IPS-NIHi11 (cell line): ENCODE measurements around the gene IQGAP3.

ENCODE experiments used
- DNase-seq: peaks from one replicate; pipeline ENCODE4 v3.0.0; 2012; ENCODE audit warnings: mixed read lengths, low spot score

IQGAP3 gene

DNA sequence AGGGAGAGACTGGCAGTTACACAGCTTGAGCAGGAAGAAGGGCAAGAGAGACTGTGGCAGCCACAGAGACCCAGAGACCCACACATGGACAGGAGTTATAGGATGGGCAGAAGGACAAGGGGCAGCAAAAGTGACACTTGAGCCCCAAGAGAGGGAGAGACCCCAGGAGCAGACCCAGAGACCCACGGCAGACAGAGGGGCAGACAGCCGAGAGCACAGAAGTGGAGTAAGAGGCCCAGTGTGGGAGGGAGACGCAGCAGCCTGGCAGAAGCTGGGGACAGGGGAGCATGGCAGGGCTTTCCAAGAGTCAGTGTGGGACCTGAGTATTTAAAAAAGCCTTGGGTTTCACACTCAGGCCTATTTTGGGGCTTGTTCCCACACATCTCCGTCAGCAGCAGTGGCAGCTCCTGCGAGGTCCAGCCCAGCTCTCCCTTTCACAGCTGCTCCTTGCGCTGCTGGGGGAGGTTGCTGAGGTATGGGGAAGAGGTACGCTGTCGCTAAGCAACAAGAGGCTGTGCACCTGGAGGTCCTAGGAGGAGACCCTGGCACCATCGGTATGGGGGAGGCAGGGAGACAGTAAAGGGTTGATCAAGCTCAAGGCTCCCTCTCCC is 62.8 kb downstream of the IQGAP3 start:
- DNase-seq, result no peak

DNA sequence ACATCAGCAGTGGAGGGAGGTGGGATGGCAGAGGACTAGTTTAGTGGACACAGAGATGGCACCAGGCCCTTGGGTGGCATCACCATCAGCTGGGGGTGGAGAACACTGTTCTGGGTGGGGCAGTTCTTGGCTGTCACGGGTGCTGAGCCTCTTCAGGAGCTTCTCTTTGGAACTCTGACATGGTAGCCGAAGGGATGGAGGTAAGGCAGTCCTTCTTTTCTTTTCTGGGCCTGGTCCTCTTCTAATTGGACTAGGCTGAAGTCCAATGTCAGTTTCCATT is 63.5 kb downstream of the IQGAP3 start:
- no peak for DNase-seq

DNA sequence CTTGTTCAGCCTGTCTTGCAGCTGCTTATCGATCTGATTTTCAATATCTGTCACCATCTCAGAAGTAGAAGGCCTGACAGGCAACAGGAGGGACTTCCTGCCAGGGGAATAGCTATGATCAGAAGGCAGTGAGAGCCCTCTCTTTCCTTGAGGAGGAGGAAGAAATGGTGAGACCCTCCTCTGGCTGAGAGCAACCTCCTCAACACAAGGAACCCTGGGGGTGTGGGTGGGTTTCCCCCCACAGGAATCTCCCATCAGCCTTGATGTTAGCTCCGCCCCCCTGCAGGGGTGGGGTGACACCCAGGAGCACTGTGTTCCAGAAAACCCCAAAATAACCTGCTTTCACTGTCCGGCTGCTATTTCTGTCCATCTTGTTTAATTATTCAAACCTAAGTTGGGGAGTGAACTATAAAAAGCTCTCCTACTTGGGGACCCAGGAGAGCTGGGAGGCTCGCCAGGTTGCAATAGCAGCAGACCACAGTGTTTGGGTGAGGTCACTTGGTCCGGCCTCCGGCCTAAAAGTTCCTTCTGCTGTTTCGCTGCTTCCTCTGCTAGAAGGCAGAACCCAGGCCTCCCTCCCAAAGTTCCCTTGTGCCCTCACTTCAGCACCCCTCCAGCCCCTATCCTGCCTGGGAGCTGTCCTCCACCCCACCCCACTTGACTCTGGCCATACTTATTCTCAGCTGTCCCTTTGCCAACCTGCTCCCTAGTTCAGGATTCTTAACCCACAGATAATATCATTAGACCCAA is 64.0 kb downstream of the IQGAP3 start:
- no peak for DNase-seq

DNA sequence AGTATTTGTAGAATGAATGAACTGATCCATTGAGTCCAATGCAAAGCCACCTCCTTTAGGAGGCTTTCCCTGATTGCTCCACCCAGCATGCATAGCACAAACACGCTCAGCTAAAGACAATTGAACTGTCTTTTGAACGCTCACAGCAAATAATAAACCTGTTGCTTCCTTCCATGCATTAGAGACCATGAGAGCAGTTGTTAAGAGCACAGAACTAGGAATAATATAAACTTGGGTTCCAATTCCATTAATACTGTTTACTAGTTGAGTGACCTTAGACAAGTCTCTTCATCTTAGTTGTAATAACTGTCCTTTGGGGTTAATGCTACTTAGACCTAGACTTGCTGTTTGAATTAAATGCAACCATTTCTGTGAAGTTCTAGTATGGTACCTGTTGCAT is 65.9 kb downstream of the IQGAP3 start:
- DNase-seq, result no peak

- DNase-seq, result no peak
These were observed 66.6 kb downstream of the IQGAP3 start for GRCh38 chr1:156505679-156506298.

- DNase-seq, result peak; percentile 93
These were observed 67.3 kb downstream of the IQGAP3 start for GRCh38 chr1:156504821-156505678.

DNA sequence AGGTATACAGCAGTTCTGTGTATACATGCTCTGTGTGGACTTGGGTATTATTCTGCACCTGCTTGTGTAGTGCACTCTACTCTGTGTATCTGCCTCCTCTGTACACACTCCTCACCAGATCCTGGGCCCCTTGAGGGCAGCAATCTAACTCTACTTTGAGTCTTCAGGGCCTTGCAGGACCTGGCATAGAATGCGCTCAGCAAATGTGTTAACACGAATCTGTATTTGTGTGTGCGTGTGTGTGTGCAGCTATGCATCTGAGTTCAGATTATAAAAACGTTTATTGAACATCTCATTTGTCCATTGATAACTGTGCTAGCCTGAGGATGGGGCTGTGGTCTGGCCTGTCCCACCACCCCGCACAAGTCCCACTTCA is 67.9 kb downstream of the IQGAP3 start:
- DNase-seq, result no peak

GRCh38 chr1:156503698-156504437 is 68.5 kb downstream of the IQGAP3 start:
- DNase-seq, result no peak

GRCh38 chr1:156502894-156503697 is 69.3 kb downstream of the IQGAP3 start:
- peak; percentile 88 for DNase-seq

- DNase-seq, result no peak
These were observed 69.9 kb downstream of the IQGAP3 start for GRCh38 chr1:156502391-156502893.

- DNase-seq, result peak; percentile 91
These were observed 71.4 kb downstream of the IQGAP3 start for GRCh38 chr1:156500793-156501506.

GRCh38 chr1:156500543-156500792 is 71.9 kb downstream of the IQGAP3 start, which contains the start of gene MEF2D:
Gene MEF2D (minus strand): TSS chr1:156500775. CDS start chr1:156483292, 17,483 bp downstream.
- no peak for DNase-seq

DNA sequence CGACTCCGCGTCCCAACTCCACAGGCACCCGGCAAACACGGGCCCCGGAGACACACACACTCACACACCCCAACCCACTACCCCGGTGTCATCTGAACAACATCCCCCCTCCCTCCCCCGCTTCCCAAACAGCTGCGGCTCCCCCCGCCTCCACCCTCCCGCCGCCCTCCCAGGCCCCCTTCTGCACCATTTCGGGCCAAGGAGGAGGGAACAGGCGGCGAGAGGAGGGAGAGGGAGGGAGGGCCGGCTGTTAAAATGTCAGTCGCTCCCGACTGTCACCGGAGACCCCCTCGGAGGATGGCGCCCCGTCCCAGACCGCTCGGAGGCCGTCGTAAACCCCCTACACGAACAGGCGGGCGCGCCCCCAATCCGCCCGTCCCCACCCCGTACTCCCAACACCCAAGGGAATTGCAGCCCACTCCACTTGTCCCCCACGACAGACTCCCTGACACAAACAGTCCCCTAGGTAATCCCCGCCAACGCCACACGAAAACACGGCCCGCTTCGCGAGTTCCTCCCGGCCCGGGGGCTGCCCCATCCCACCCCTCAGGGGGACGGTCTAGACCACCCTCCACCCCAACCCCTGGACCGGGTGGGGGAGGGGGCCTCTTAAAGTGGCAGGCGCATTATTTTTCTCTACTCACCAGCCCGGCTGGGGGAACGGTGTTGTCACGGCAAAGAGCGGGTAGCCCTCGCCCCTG is 72.4 kb downstream of the IQGAP3 start:
- DNase-seq, result no peak

DNA sequence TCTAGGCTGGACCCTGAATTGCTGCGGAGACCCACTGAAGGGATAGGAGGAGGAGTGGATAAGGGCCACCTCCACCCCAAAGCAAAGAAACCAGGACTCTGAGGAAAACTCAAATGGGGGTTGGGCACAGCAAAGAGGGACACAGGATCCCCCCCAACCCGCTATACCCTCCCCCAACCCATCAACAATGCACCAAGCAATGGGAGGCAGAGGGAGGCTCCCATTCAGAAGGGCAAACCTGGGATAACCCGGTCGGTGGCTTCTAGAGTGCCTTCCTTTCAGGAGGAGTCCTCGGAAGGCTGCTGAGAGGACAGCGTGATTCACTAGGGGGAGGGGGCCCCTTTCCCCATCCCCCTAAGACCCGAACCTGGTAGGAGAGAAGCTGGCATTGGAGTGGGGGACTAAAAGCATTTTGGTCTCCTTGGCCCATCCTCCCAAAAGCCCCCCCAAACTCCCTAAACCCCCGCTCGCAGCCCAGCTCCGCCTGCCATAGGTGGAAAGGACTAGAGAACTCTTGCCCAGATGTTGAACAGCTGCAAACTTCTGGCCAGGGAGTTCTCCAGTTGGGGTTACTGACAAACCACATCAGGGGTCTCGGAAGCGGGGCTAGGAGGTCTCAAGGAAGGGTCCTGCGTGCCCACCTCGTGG is 73.0 kb downstream of the IQGAP3 start:
- no peak for DNase-seq

DNA sequence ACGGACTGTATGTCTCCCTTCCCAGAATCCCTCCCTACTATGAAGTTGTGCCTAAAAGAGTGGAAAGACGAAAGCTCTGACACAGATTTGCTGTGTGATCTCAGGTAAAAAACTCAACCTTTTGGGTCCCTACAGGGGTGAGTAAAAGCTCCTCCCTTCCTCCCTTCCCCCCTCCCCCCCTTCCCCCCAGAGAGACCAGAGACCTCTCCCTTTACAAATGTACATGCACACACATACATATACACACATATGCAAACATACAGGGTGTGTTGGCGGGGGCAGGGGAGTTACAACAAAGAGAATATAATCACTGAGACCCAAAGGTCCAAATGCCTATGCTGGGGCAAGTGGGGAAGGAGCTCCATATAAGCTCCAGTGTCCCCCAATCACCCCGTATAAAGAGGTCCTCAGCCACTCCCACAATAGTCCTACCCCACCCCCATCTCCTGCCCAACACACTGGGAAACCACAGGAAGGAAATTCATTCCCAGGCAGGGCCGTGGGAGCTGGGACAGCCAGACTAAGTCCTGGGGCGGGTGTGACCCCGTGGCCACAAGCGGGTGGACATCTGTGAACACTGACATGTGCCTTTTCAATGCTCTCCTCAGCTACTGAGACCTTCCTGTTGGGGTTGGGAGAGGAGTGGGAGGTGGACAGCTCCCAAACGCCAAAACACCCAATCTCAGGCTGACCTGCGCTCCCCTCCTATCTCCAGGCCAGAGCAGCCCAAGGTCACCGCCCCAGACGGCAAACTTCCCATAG is 73.8 kb downstream of the IQGAP3 start:
- no peak for DNase-seq

DNA sequence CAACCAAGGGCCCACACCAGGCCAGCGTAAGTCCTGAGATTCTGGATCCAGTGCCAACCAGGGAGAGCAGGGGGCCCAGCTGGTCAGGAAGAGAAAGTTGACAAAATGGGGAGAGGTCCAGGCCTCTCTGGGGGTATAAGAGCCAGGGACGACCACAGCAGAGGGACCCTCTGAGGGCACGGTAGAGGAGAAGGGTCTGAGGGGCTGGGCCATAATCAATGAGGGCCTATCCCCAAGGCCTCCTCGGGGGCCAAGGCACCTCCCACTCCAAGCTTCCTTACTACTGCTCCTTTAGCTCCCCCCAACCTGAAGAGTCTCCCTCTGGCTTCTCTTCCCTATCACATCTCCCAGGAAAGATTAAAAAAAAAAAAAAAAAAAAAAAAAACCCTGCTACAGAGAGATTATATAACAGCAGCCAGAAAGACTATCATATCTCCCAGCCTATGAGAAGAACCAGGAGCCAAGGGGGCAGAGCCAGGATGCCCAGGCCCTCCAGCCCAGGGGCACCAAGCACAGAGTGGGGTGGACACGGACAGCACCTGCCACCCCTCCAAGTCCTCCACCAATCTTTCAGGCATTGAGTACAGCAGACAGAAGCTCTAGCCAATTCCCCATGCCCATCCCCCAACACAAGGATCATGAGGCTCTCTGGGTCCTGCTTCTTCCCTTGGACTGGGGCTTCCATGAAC is 74.5 kb downstream of the IQGAP3 start:
- no peak for DNase-seq

DNA sequence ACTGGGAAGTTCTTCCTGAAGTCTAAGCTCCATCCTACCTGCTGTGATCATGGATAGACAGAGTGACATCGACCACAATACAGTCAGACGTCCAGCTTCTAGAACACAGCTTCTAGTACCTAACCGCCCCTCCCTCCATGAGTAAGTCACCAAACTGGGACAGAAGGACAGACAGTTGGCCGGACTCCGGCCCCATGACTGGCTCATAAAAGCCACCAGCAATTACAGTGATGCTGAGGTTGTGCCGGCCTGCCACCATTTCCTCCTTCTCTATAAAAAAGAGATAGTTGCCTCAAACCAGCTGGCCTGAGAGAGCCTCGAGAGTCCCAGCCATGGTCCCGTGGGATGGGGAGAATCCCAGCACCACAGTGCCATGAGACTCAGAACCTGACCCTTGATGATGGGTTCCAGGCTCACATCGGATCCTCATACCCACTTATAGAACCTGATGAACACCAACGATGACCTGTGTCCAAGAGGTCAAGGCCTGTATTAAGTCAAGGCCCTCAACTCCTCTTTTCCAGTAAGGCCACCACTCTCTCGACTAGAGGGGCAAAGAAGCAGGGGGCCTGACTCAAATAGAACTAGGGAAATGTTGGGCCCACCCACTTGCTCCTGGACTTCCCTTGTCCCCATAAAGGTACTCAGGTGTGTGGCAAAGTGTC is 75.2 kb downstream of the IQGAP3 start:
- DNase-seq, result no peak
